Islet precursor cell (in vitro differentiated cells): Measurements from ENCODE around the gene RAB6A.
"Not testable (repeated sequence)": the region's sequence is repeated elsewhere in the genome, so short reads cannot be mapped to it uniquely, and the experiment has no call there.

Source experiments
- DNase-seq: peaks from one replicate; pipeline ENCODE4 v3.0.0-alpha.2; 2018

Gene RAB6A

DNA sequence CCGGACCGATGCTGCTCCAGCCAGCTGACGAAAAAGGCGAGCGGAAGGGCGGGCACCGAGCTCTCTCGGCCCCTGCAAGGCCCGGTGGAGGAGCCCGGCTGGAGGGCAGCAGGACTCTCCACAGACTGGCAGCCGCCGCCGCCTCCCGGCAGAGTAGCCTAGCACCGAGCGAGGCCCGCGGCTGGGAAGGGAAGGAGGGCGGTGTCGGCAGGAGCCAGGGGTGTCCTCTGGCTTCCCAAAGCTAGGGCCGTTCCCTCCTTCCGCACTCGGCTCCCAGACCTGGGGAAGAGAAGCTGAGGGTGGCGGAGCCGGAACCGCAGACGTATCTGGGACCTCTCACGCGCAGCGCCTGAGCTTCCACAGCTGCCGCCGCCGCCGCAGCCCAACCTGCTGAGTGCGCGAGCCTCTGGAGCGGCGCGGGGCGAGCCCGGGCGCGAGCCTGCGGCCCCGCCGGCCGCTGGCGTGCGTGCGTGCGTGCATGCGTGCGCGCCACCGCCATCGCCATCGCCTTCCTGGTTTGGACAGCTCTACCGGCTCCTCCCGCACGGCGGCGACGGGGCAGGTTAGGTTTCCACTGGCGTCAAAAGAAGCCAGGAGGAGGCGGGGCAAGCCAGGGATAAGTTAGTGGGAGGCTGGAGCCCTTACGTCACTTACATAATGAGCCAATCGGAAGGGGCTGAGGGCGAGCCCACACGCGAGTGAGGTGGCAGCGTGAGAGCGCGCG, at the start of gene RAB6A:
TSS of gene RAB6A (minus strand) at position 396 of the 724 bp plus-strand sequence. CDS start 439 bp downstream, outside the sequence.
- DNase-seq, result peak; percentile 100

GRCh38 chr11:73810637-73811036, 49.8 kb upstream of the RAB6A start:
- DNase-seq, result no peak

DNA sequence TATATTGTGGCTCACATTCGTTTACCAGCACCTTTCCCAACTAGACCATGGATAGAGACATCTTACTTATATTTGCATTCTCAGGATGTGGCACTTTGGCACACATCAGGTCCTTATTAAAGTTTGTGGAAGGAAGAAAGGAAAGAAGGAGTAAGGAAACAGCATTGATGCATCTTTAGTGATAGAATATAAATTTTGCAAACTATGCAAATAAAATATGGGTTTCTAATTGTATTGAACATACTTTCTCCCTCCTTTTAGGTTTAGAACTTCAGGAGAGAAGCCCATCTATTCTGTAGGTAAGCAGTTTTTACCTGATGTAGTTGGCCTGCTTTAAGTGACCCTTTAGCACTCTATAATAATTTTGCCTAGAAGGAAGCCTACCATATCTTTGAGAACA, 47.2 kb upstream of the RAB6A start:
- DNase-seq, result no peak

GRCh38 chr11:73804712-73805111, 43.8 kb upstream of the RAB6A start:
- DNase-seq, result no peak

GRCh38 chr11:73801136-73801535, 40.3 kb upstream of the RAB6A start:
- no peak for DNase-seq

DNA sequence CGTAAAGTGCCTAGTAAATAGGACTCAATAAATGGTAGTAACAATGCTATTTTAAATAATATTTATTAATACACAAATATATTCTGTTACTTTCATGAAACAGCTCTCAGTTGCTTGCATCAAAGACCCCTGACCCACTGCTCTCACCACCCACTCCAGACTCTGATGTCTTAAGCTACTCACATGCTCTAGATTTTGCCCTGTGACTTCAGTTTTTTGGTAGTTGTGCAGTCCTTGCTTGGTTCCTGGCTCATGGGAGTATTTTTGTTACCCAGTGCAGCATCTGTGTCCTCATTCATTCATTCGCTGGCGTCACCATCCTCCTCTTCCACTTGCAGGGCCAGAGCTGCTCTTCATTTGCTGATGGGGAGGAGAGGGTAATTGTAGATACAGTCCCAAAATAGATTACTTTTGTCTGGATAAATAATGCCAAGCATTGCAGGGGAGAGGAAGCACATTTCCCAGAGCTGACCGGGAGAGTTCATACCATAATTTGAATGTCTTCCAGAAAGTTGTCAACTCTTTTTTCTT, 39.5 kb upstream of the RAB6A start:
- DNase-seq, result no peak

DNA sequence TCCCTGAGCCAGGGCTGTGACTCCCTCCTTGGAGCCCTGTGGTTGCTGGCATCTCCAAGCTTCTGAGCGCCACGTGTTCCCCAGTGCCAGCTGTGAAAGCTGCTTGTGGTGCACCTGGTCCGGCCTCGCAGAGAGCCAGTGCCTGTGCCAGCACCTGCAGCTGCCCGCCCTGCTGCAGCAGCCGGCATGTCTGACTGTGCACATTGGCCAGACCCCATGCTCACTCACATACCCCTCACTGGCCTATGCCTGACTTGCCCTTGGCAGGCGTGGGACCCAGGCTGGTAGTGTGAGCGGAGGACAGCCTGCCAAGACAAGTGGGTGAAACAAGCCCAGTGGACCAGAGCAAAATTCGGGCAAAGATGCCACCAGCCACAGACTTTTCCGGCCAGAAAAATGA, 36.6 kb upstream of the RAB6A start:
- DNase-seq, result no peak

- DNase-seq, result peak; percentile 59
Measured at GRCh38 chr11:73795925-73796632, 35.2 kb upstream of the RAB6A start.

DNA sequence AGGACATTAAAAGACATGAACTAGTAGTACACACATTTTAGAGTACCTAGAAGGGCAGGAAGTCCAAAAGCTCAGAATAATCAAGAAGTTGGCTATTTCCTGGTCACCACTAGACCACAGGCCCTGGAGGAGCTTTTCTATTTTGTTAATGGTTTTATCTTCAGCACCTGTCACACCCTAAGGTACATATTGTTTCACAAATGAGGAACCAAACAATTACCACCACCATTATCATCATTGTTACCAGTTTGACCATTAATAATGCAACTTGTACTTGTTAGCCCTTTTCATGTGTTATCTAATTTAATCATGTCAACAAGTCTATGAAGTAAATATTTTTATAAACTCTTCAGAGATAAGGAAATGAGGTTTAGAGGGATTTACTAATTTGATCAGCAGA, 31.7 kb upstream of the RAB6A start:
- no peak for DNase-seq

DNA sequence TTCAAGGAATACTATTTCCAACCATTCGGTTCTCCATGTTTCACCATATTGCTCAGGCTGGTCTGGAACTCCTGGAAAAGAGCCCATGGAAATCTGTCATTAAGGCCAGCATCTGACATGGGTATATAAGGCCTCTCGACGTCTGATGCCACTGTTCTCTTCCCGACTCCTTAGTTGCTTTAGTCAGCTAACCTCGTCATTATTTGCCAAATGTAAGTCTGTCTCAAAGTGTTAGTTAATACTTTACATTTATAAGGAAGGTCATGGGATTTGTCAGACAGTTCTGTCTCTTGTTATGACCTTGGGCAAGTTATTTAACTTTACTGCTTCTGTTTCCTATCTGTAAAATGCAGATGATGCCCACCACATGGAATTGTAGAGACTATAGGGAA, 28.4 kb upstream of the RAB6A start:
- DNase-seq, result no peak

DNA sequence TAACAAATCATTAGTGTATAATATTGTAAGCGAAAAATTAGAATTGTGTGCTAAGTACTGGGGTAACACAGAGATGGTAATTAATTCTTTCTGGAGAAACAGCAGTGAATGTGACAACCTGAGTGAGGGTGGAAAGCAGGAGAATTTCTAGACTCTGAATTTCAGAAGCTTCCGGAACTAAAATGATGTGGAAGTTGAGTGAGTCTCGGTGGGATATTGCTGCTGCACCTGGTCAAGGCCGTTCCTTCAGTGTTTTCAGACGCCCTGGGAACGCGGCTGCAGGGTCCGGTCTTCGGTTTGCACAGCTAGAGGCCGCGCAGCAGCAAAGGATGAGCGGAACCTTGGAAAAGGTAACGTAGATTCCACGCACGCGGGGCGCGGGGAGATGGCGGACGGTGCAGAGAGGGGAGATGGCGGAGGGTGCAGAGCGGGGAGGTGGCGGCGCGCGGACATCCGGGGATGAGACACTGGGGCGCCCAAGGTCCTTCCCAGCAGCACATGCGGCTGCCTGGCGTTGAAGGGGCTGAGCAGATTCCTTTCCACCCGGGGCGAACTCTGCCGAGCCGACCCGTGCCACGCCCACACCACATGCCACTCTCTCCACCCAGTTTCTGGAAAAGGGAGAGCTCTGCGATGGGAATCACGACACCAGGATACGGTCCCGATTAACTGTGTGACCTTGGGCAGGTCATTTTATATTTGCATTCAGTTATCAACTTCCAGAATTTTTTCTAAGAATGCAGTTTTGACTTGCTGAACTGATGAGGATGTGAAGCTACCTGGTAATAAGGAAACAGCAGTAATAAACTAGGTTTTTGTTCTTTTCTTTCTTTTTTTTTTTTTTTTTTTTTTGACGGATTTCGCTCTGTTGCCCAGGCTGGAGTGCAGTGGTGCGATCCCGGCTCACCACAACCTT, 27.0 kb upstream of the RAB6A start, which contains the start of gene MRPL48:
TSS of gene MRPL48 (plus strand) at position 232 of the 916 bp plus-strand sequence. CDS start at position 330, 98 bp downstream.
- DNase-seq, result peak; percentile 97

- no peak for DNase-seq
Measured at GRCh38 chr11:73787051-73787642, 26.3 kb upstream of the RAB6A start.

- not testable (repeated sequence) for DNase-seq
Measured at GRCh38 chr11:73785467-73785866, 24.6 kb upstream of the RAB6A start.

GRCh38 chr11:73784734-73785133, 23.9 kb upstream of the RAB6A start:
- DNase-seq, result no peak

DNA sequence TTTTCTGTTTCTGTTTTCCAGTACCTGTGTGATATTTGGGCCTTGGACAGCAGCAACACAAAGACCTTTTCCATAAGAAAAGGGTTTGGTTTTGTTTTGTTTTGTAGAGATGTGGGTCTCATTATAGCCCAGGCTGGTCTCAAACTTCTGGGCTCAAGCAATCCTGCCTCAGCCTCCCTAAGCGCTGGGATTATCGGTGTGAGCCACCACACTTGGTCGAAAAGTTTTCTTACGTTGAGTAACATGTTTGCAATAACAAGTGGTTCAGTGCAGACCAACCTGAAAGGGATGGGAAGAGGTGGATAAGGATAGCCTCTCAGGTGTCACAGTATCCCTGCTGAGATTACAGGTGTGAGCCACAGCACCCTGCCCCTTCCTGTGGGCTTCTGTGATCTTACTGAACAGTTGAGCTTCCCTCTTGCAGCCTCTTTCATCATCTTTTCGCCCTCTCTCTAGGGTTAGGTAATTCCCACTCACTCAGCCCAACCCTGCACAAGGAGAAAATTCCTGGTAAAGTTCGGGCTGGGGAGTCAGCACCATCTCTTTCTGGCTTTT, 23.3 kb upstream of the RAB6A start:
- peak; percentile 67 for DNase-seq

- DNase-seq, result peak; percentile 21
Measured at GRCh38 chr11:73783483-73784020, 22.7 kb upstream of the RAB6A start.

DNA sequence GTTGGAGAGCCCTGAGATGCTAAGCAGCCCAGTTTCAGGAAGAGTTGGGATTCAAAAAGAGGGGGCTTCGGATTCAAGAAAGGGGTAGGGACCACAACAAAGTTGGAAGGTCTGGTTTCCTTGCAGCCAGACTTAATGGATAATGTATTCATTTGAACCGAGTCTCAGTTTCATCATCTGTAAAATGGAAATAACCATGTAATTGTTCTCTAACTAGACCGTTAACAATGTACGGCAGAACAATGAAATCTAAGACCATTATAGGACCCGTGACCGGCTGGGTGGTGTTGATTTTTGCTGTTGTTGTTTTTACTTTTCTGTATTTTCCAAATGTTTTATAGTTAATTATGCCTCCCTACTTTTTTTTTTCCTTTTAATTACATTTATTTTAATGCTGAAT, 20.4 kb upstream of the RAB6A start:
- peak; percentile 7 for DNase-seq

DNA sequence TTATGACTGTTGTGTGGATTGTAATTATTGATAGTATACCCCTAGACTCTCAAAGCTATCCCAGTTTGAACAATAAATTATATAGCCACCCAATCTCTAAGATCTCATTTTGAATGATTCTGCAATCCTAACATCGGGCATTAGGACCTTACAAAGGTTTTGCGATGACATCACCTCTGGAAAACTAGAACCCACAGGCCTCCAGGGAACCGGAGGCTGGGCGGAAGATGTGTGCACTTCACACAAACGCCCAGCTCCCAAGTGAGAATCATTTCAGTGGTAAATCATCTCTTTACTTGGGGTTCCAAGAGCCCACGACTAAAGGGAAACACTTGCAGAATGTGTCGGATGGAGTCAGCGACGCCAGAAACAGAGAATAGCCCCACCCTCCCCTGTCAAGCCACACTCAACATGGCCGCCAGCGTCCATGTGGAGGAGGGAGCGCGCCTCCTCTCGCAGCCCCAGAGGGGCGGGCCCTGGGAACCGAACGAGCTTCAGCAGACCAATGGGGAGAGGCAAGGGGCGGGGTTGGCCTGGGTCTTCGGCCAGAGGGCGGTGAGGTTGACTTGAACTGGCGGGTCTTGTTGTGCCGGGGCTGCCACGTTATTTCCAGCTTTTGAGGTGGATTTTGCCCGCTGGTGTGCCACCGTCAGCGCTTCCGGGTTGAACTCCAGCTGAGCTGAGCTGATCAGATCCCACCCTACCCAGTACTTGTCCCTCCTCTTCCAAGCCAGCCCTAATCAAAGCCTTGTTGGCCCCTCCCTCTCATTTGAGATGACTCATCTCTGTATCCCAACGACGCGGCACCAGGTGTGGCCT, 18.4 kb upstream of the RAB6A start:
- DNase-seq, result peak; percentile 100

GRCh38 chr11:73770811-73771210, 9.9 kb upstream of the RAB6A start:
- DNase-seq, result not testable (repeated sequence)

DNA sequence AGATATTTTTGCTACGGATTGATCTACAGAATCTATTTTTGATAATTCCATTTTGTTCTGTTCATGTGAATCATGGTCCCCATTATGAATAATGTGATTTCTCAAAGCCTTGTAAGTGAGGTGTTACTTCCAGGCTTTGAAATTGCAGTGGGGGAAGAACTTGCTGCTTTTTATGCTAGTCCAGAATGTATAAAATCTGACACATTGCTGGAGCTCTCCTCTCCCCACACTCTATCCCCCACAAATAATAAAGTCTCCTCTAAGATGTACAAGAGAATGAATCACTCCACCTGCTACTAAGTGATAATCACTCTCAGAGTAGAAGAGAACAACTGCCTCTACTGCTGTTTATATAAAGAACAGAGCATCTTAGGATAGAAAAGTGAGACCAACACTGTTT, 5.9 kb upstream of the RAB6A start:
- DNase-seq, result no peak

DNA sequence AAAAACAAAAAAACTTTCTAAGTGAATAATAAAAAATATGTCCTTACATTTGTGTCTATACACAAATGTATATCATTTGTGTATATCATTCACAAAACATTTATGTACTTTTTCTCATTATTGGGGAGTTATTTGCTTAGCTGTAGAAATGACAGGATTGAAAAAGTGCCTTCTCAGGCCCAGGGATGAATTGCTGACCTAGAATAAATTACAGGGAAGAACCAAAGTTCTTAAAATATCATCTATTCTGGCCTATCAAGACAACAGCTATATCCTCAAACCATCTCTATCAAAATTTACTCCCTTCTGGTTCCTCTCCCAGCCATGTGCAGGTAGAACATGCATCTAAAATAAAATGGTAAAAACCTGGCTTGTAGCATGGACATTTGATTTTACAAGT, 1.9 kb upstream of the RAB6A start:
- no peak for DNase-seq
